Neutrophil (primary cell): ENCODE measurements around the gene TRIM38.

Experiments
- H3K27ac ChIP-seq: fragments of 200-600 bp; sonication (generic); 2 replicates; pipeline ENCODE4 v1.5.1; 2016; ENCODE audit warnings: mild to moderate bottlenecking, moderate library complexity
- H3K27me3 ChIP-seq: fragments of 200-600 bp; sonication (generic); 2 replicates; pipeline ENCODE4 v1.6.0; 2016; ENCODE audit warnings: mild to moderate bottlenecking
- H3K36me3 ChIP-seq: fragments of 200-600 bp; sonication (generic); 2 replicates; pipeline ENCODE4 v1.5.1; 2017
- H3K4me1 ChIP-seq, 2 experiments: fragments of 200-600 bp in 1 of 2; sonication (generic) in 1 of 2; 1 replicate in 1 of 2; 2 replicates in 1 of 2; pipeline versions ENCODE4 v1.5.1 to v1.6.1; 2013 to 2016; ENCODE audit warnings: low read depth in 1 of 2, low read length in 1 of 2, mild to moderate bottlenecking in 1 of 2, moderate library complexity in 1 of 2; ENCODE audit not compliant: control insufficient read depth in 1 of 2, insufficient read depth in 1 of 2
- H3K4me3 ChIP-seq, 2 experiments: fragments of 200-600 bp in 1 of 2; sonication (generic) in 1 of 2; 1 replicate in 1 of 2; 2 replicates in 1 of 2; pipeline ENCODE4 v1.5.1; 2013 to 2016; ENCODE audit warnings: low read depth in 1 of 2, low read length in 1 of 2, mild to moderate bottlenecking in 1 of 2, moderate library complexity in 1 of 2
- H3K9me3 ChIP-seq: fragments of 200-600 bp; sonication (generic); 2 replicates; pipeline ENCODE4 v1.5.1; 2016
- TF ChIP-seq, protein P1 (sequence below): fragments of 200-600 bp; sonication (generic); IDR thresholded peaks from 2 replicates; pipeline ENCODE4 v1.5.1; 2016; ENCODE audit warnings: antibody characterized with exemption

Gene TRIM38

DNA sequence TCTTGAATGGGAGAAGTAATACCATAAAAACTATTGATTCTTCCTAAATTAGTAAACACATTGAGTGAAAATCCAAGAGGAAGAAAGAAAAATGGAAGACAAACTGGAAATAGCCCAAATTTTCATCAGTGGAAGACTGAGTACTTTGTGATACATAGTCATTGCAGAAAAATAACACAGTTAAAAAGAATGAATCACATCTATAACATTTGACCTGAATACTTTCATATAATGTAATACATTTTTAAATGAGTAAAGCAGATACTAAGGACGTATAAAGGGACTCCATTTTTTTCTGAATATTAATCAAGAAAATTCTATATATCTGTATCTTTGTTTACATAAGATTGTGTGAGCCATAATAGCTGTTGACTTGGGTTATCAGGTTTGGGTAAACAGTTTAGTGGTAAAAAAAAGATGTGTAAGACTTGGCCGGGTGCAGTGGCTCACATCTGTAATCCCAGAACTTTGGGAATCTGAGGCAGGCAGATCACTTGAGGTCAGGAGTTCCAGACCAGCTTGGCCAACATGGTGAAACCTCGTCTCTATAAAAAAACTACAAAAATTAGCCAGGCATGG is 27.8 kb upstream of the TRIM38 start:
- no peaks in the 10 kb centered on the region for H3K27me3 ChIP-seq
- no peaks in the 10 kb centered on the region for H3K4me1 ChIP-seq
- H3K4me3 ChIP-seq: no peak overlapping the region
- H3K27ac ChIP-seq: no peak overlapping the region
- TF ChIP-seq, protein P1, sequence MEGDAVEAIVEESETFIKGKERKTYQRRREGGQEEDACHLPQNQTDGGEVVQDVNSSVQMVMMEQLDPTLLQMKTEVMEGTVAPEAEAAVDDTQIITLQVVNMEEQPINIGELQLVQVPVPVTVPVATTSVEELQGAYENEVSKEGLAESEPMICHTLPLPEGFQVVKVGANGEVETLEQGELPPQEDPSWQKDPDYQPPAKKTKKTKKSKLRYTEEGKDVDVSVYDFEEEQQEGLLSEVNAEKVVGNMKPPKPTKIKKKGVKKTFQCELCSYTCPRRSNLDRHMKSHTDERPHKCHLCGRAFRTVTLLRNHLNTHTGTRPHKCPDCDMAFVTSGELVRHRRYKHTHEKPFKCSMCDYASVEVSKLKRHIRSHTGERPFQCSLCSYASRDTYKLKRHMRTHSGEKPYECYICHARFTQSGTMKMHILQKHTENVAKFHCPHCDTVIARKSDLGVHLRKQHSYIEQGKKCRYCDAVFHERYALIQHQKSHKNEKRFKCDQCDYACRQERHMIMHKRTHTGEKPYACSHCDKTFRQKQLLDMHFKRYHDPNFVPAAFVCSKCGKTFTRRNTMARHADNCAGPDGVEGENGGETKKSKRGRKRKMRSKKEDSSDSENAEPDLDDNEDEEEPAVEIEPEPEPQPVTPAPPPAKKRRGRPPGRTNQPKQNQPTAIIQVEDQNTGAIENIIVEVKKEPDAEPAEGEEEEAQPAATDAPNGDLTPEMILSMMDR: no peak
- no peaks in the 10 kb centered on the region for H3K9me3 ChIP-seq
- no peaks in the 10 kb centered on the region for H3K36me3 ChIP-seq

DNA sequence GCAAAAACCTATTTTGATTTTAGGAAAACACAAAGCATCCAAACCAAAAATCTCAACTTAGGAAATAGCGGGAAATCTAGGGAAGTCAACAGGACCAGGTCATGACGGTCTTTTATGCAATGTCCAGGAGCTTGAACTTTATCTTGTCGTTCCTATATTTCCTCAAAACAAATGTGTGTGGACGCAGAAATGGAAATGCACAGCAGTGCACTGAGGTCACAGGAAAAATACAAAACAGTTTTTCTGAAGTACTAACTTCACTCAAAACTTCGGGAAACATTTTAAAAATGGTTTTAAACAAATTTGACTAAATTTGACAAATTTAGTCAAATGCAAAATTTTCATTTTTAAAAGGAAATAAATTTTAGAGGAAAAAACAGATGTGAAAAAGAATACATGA is 26.6 kb upstream of the TRIM38 start:
- Histone ChIP-seq H3K9me3 (no peaks in the 10 kb centered on the region), H3K27ac (no peak overlapping the region), H3K27me3 (no peaks in the 10 kb centered on the region), H3K36me3 (no peaks in the 10 kb centered on the region), H3K4me3 (no peak overlapping the region), H3K4me1 (no peaks in the 10 kb centered on the region)
- TF ChIP-seq, protein P1: no peak

DNA sequence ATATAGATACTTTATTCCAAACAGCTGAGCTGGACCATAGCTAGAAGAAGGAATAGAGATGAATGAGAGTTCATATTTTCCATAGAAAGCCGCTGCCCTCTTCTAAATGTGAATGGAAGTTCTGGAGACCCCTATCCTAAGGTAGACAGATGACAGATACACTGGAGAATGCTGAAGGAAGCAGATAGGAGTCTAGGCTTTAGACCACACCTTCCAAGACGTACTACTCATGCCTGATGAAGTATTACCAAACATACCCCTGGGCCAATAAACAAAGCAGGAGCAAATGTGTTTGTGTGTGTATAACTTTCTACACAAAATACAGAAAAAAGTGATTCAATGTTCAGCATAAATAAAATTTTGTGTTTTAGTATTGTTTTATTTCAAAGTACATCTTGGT is 23.0 kb upstream of the TRIM38 start:
- H3K9me3 ChIP-seq: no peaks in the 10 kb centered on the region
- H3K4me1 ChIP-seq: no peaks in the 10 kb centered on the region
- TF ChIP-seq, protein P1: no peak

DNA sequence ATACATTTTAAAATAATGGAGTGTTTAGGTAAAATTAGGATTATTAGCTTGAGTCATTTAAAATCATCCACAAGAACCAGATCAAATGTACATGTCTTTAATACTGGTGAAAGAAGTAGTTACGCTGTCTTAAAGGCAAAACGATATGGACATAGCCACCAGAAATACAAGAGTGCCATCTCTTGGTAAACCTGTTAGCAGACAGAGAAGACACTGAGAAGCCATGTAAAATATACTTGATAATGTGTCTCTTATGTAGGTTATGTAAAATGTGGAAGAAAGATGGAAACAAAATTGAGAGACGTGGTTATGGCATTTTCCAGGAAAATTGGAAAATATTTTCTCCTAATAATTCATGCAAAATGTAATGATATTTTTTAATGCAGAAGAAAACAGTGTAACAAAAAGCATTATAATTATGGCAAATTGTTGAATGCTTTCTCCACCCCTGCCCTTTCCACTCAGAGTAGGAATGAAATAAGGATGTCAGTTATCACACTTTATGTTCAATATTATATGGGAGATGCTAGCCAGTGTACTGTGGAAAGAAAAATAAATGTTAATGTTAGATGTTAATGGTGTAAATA is 19.9 kb upstream of the TRIM38 start:
- TF ChIP-seq, protein P1: no peak
- no peaks in the 10 kb centered on the region for H3K9me3 ChIP-seq
- H3K27ac ChIP-seq: no peak overlapping the region
- H3K4me3 ChIP-seq: no peak overlapping the region
- no peaks in the 10 kb centered on the region for H3K4me1 ChIP-seq
- no peaks in the 10 kb centered on the region for H3K27me3 ChIP-seq
- H3K36me3 ChIP-seq: no peaks in the 10 kb centered on the region

More for the DNA sequence above, 23.0 kb upstream of the TRIM38 start:
- no peaks in the 10 kb centered on the region for H3K36me3 ChIP-seq
- no peak overlapping the region for H3K27ac ChIP-seq
- no peaks in the 10 kb centered on the region for H3K27me3 ChIP-seq
- H3K4me3 ChIP-seq: no peak overlapping the region

DNA sequence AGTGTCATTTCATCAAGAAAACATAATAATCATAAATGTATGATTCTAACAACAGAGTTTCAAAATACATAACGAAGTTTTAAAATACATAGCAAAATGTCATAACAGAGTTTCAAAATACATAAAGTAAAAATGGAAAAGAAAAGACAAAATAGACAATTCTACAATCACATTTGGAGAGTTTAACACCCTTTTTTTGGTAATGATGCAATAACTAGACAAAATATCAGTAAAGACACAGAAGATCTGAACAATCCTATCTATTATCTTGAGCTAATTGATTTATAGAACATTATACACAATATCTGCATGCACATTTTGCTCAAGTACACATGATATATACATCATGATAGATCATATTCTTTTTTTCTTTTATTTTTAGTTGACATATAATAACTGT is 18.7 kb upstream of the TRIM38 start:
- Histone ChIP-seq H3K36me3 (no peaks in the 10 kb centered on the region), H3K9me3 (no peaks in the 10 kb centered on the region), H3K4me3 (no peak overlapping the region), H3K27me3 (no peaks in the 10 kb centered on the region), H3K4me1 (no peaks in the 10 kb centered on the region), H3K27ac (no peak overlapping the region)
- TF ChIP-seq, protein P1: no peak
